Superior temporal gyrus (tissue), 1 donor: ENCODE results near the gene ABR.

Source experiments
- DNase-seq: peaks from one replicate; pipeline ENCODE4 v3.0.0-alpha.2; 2016; ENCODE audit errors: extremely low spot score

The ABR gene

DNA sequence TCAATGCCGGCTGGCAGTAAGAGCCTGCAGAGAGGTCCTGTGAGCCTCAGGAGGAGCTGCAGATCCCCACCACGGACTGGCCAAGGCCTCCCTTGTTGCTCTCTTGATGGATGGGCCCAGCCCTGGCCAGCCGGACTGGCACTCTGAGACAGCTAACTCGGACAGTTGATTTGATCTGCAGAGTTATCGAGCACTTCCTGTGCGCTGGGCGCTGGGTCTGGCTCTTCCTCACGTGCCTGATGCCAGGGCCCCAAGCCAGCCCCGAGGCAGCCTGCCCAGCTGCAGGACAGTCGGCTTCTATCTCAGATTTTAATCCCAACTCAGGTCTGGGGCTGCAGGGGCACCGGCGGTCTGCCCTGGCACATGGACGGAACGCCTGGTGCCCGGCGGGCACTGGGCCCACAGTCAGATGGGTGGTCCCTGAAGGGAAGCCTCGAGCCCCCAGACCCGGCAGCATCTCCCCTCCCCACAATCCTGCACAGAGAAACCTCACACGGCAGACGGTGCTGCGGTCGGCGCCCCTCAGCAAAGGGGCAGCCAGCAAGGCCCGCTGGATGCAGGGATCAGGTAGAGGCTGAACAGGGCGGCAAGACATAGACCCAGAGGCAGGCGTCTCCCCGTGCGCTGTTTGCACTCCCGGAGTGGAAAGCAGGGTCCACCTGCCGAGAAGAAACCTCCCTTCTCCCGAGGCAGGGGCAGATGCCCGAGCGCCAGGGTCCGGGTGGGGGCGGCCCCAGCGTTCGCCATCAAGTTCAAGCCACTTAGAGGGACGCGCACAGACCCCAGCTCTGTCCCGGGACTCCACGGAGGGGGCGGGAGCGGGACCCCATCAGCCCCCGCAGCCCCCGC lies 148.9 kb downstream of the ABR start:
- DNase-seq: peak; percentile 35

DNA sequence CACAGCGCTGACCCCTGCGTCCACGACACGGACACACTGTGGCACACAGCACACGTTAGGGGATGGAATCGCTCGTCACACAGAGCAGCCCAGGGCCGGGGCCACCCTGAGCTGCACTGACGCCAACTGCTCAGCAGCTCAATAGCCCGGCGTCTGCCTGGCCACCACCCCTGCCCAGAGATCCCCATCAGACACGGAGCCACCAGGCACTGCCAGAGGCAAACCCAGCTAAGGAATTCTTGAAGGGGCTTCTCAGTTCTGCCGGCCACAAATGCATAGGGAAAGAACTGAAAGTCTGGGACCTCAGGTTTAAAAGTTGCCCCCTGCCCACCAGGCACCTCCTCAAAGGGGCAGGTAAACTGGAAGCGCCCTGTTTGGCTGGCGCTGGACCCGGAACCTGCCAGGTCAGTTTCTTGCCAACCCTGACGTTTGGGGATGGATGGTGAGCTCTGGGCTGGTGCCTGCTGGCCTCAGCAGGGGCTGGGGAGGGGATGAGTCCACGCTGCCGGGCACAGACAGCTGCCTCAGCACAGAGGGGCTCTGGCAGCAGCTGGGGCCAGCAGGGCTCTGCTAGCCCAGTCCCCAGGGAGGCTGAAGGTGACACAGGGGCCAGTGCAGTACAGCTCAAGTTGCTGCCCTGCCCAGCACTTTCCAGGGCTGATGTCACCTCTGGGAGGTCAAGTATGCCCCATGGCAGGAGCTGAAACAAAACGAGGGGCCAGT lies 149.7 kb downstream of the ABR start:
- DNase-seq: no peak

DNA sequence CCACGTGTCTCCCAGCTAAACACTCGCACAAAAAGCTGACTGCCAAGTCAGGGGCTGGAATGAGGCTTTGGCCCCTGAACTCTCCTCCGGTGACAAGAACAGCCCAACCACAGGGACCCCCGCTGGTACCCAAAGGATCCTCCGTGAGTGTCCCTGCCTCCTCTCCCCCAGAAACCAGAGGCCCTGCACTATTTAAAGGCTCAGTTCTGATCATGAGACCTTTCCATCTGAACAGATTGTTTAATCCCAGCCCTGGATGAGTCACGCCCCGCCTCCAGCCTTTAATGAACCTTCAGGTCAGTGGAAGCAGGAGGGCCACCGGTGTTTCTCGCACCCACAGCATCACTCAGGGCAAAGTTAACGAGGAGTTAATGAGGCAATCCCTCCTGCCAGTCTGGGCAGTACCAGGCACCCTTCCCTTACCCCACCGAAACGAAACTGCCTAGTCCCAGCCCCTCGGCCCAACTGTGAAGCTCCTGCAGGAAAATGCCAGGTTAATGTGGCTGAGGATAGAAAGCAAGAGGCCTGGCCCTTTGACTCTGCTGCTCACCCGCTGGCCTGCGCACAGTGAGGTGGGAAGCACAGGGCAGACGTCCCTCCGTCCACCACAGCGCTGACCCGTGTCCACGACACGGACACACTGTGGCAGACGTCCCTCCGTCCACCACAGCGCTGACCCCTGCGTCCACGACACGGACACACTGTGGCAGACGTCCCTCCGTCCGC lies 150.4 kb downstream of the ABR start:
- DNase-seq: no peak

DNA sequence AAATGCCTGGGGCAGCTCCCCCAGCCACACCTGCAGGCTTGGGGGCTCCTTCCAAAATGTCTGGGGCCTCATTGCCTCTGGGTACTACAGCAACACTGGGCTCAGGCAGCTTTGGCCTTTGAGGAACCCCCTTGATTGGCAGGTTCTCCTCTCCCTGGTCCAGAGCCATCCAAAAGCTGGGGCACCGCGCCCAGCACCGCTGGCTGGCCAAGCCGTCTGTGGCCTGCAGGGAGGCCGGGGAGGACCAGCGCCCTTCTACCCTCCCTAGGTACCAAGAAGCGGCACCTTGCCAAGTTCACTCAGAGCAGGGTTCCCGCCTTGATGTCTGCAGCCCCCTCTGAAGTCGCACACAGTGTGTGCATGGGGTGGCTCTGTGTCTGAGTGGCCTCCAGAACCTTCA lies 152.7 kb downstream of the ABR start:
- DNase-seq: no peak

DNA sequence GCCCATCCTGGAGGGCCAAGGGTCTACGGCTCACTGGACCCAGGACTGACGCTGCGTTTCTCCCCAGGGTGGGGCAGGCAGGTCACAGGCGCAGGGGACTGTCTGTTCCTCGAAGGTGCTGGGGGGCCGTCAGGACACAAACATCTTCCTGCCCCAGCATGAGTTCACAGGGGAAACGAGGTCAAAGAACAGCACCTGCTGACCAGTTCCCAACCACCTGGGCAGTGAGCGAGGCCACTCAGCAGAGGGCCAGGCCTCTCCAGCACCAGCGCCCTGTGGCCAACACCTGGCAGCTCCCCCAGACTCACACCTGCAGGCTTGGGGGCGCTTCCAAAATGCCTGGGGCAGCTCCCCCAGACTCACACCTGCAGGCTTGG lies 153.2 kb downstream of the ABR start:
- no peak for DNase-seq

DNA sequence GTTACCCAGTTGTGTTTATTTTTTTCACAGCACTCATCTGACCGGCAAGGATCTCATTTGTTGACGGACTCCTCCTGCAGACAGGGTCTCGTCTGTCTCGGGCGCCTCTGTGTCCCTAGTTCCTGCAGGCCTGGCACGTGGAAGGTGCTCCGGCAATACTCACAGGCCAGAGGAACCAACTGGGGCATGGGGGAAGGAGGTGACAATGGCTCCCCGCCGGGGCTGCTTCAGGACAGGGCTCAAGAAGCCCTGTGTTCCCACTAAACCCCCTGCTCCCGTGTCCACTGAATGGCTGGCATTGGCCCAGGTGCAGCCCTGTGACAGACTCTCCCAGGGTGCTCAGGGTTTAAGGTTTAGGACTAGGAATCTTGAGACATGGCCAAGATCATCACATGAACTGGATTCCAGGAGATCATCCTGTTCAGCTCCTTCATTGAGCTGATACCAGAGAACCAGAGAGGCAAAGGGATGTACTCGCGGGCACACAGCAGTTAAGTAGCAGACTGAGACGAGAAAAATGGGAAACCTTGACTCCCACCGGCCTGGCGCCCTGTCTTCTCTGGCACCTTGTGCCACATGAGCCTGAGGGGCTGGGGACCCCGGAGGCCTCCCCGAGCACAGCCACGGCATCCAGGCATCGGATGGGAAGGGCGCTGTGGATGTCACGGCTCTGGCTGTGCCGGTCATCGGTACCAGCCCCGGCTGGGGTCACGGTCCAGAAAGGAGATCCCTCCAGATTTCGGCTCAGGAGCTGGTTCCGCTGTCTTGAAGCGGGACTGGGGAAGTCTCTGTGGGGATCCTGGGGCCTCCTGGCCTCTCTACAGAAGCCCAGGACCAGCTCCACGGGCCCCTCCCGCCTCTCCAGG lies 153.8 kb downstream of the ABR start:
- no peak for DNase-seq

DNA sequence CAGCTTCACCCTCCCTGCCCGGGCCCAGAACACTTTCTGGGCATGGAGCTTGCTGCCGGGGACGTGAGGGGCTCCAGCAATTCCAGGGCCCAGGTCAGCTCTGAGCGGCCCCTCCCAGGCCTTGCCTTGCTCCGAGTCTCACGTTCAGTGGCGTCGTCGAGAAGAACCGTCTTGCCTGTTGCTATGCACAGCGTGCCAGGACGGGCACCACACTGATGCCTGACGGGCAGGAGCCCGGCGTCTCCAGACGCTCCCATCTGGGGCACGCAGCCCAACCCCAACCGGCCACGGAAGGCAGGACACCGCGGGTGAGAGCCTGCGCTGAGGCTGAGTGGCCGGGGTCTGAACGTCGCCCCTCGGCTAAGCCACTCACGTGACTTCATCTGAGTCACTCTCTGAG lies 155.7 kb downstream of the ABR start:
- DNase-seq: no peak

DNA sequence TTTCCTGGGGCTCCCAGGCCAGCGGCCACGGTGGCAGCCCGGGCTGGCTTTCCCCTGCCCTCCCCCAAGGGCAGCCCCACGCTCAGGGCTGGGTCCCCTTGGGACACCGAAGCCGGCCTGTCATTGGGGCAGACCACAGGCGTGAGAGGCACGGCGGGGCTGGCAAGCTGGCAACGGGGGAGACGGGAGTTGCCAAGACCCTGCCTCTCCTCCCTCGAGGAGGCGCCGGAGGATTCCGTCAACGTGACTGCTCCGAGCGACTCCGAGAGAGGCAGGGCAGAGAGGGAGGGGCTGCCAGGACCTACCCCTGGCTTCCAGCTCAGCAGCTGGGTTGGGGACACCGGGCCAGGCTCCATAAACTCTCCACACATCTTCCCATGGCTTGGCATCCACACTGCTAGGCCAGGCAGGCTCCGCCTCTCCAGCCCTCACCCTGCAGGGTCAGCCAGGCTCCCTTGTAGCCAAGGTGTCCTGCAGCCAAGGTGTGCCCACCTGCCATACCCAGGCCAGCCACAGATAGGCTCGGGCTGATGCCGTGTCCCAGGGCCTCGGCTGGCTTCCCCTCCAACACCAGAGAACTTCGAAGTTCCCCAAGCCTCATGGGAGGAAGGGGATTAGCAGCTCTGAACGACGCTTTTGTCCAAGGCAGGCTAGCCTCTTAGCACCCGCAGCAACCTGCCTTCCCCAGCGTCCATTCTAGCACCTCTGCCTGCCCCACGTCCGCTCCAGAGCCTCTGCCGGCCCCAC lies 157.3 kb downstream of the ABR start:
- DNase-seq: no peak

DNA sequence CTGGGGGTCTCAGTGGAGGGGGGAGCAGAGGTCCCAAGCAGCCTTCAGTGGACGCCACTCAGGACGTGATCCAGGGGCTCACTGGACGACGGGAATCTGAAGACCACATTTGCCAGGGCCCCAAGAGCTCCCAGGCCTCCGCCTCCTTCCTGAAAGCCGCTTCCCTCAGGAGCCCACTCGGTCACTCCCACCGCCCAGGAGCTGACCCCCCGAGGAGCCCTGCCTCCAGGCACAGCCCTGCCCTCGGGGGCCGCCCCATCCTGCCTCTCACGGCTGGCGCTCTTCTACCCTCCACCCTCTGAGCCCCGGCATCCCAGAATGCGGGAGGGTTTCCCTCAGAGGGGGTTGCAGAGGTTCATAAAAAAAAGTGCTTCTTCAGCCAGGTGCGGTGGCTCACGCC lies 158.6 kb downstream of the ABR start:
- no peak for DNase-seq

DNA sequence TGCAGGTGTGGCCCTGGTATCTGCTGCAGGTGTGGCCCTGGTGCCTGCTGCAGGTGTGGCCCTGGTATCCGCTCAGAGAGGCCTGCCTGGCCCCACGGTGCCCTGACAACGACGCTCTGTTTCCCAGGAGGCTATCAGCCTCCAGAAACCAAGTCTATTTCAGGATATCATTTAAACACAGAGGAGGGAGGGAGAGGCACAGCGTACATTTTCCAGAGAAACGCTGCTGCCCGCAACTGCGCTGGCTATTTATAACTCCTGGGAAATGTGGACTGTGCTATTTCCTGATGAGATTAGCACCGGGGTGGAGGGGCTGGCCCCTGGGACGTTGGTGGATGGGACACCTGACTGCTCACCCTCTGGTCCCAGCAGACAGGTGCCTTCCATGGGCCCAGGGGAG lies 160.3 kb downstream of the ABR start:
- no peak for DNase-seq

DNA sequence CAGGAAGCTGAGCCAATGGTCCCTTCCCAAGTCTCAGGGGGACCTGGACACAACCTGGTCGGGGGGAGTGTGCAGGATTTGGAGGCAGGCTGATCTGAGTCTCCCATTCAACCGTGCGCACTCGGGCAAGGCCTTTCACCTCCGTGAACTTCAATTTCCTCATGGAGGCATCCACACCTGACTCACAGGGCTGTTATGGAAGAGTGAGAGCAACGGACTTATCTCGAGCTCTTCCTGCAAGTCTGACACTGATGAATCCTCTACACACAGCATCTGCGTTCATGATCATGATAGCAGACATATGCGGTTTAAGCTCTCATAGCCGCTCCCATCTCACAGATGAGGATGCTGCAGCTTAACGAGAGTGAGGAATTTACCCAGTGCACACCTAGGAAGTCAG lies 161.2 kb downstream of the ABR start:
- no peak for DNase-seq

DNA sequence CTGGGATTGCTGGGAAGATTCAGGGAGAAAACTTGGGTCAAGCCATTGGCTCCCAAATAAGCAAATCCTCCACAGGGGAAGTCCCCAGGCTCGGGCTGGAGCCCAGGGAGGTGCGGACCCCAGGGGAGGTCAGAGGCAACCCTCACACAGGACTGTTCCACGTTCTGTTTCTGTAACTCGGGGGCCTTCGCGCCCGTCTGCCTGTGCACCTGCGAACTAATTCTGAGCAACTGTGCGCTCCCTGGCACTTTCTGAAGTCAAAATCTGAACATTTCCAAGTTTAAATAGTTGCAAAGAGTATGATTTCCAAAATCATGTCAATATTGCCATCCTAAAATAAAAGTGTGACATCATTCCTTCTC lies 166.1 kb downstream of the ABR start:
- no peak for DNase-seq

DNA sequence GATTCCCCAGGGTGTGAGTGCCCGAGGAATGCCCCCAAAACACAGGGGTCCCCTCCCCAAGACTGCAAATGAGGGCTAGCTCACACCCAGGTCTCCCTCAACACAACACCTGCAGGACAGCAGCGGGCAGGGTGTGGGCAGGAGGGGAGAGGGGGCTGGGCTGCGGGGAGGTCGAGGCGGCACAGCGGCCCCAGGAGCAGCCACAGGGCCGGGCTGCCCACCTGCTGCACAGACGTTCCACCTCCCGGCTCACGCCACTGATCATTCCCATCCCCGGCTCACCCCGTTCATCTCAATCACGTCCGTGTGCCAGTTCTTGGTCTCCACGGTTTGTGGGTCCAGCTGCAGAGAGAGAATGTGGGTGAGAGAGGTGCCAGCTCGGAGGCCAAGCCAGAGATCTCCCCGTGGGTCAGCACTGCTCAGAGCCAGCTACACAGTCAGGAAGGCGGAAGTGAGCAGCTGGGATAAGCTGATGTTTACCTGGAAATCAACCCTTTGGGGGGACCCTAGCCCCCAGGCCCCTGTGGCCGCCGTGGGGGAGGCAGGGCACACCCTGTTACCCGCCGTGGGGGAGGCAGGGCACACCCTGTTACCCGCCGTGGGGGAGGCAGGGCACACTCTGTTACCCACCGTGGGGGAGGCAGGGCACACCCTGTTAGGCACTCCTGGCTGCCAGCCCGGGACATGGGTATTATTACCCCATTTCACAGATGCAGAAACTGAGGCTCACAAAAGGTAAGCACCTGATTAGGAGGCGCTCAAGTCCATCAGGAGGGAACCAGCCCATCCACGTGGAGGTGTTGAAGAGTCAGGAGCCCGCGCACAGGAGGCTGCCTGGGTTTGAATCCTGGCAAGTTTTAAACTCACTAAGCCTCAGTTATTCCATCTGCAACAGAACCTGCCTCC lies 166.7 kb downstream of the ABR start:
- no peak for DNase-seq

DNA sequence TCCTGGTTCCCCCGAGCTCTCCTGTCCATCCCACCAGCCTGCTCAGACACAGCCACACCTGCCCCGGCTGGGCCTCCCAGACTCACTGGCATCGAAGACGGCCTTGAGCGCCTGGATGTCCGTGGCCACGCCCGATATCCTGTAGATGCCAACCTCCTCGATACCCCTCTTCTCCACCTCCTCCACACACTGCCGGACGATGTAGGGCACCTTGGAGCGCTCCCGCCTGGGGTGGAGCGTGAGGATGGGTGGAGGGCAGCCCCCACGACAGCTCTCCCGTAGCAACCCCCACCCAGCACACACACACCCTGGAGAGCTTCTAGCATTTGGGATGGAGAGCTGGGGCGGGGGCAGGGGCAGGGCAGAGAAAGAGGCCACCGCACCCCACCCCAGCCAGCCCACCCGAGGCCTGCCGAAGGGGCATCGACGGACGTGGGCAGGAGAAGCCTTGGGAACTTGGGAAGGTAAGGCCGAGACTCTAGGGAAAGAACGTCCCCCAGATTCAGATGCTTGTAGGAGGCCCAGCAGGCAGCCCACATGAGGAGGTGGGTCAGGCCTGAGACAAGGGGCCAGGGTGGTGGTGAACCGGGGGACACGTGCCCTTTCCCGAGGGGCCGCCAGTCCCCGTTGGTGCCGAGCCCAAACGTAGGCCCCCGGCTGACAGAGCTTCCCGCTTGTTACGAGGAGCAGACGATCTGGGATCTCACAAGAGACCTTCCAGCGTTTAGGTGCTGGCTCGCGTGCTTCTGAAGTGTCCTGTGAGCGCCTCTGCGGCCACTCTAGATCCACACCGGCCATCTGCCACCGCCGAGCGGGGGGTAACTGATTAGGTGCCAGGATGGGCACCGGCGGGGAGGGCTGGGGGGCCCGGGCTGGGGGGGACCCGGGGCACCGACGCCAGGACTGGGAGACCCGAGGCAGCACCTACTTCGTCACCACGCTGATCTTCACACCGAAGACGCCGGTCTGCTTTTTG lies 167.7 kb downstream of the ABR start:
- no peak for DNase-seq

DNA sequence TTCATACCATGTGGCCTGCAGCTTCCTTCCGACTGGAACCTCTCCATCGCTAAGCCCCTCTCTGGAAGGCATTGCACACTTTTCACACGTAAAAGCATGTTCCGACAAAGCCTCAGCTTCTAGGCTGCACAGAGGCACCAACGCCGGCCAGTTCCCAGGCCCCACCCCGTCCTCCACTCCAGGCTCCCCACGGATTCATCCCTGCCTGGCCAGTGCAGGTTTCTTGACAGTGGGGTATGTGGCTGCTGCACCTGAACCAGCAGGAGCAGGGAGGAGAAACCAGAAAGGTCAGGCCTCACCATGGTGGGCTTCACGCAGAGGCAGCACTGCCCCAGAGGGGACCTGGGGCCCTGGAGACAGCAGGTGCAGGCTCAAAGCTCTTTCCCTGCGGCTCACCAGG lies 168.6 kb downstream of the ABR start:
- no peak for DNase-seq

DNA sequence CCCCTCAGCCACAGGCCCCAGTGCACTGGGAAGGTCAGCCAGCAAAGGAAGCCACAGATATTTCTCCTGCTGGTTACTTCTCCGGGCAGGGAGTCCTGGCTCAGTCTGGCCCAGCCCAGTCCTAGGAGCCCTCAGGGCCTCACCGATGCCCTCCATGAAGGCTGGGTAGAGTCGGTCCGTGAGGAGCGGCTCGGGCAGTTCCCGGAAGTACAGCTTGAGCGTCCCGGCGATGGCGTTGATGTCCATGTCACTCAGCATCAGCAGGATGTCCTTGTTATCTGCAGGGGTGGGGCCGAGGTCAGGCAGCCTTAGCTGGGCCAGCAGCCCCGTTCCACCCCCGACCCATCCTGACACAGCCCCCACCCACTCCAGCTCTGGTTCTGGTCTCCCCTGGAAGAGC lies 169.2 kb downstream of the ABR start:
- DNase-seq: no peak

DNA sequence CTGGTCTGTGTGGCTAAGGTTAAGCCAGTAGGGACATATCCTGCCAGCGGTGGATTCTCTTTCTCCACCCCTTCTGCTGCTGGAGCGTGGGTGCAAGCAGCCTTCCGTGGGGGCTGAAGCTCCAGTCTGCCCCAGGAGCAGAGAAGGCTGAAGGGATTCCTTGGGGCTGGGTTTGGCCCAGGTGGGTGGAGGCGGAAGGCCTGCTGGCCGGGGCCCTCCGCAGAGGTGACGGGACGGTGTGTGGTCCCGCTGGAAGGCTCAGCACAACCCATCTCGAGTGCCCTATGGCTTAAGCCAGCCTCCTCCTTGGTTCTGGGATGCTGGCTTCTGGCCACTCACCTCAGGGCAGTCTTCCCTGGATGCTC lies 169.7 kb downstream of the ABR start:
- no peak for DNase-seq

DNA sequence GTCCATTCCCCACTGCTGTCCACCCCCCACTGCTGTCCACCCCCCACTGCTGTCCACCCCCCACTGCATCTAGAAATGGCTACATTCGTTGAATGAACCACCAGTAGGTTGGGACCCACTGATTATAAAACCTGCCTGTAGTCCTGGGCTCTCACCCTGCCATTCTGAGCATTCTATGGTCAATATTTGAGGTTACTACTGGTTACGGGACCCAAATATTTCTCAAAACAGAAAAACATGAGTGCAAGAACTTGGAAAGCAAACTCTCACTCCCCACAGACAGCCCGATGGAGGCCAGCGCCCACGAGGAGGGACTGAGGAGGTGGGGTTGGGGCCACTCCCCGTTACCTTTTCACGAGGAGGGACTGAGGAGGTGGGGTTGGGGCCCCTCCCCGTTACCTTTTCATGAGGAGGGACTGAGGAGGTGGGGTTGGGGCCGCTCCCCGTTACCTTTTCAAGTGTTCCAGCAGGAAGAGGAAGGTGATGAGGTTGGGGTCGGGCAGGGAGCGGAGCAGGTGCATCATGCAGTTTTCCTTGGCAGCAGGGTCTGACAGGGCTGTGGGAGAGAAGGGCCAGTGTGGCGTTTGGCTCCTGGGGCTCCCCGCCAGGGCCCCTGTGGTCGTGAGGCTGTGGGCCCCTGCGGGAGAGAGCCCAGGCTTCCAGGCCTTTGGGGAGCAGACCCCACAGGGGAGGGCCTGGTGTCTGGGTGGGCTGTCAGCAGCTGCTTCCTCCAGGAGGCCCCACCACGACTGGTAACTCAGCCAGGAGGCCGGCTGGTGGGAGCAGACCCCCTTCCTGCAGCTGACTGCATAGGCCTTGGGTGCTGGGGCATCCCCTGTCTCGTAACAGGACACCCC lies 170.3 kb downstream of the ABR start:
- no peak for DNase-seq
